ENCODE results near the gene COPG1. TPM values are rescaled to one million over a fixed set of nuclear protein-coding genes. Genes with fewer than 3 reads are reported as not detected.

The COPG1 gene
- total and polyA plus RNA-seq, 9 of the 15 experiments (the other 6 are each of a cell fraction or from before 2014, with no cell fraction given) = 40.3 to 105 (median 62.4) TPM

DNA sequence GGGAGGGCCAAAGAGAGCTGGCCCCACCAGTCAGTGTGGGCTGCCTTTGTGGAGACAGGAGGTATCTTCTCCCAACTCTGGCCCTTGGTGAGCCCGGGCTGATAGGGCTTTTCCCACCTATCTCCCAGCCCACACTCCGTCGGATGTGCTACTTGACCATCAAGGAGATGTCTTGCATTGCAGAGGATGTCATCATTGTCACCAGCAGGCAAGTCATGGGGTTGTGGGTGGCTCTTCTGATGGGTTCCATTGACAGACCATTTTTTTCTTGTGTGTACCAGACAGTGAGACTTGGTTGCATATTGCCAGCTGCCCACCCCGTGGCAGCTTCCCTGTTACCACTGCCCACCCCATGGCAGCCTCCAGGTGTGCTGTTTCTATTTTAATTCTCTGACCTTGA is 3.3 kb downstream of the COPG1 start (continued):
- TF ChIP-seq CHD7 (IDR thresholded peaks at IDR 0.05; ENCODE audit: low read depth, low read length) (no peak), MAFF (IDR thresholded peaks at IDR 0.05; ENCODE audit: low read length) (no peak), E2F3 (CRISPR knock-in tag; IDR thresholded peaks at IDR 0.05) (no peak), MITF (IDR thresholded peaks at IDR 0.05) (no peak), CHD4 (IDR thresholded peaks at IDR 0.05; ENCODE audit: insufficient read depth, insufficient replicate concordance, low read depth, low read length, poor library complexity, severe bottlenecking) (no peak), DACH1 (IDR thresholded peaks at IDR 0.05; ENCODE audit: partially characterized antibody) (no peak), NCOA6 (IDR thresholded peaks at IDR 0.05) (no peak), CHCHD3 (CRISPR knock-in tag; IDR thresholded peaks at IDR 0.05) (no peak), POU5F1 (IDR thresholded peaks at IDR 0.05; ENCODE audit: borderline replicate concordance, low read depth, low read length, partially characterized antibody) (no peak), RBM22 (IDR thresholded peaks at IDR 0.05; ENCODE audit: low read depth, low read length, poor library complexity, severe bottlenecking) (no peak), FOXM1 (IDR thresholded peaks at IDR 0.05; ENCODE audit: low read depth) (no peak), FOXM1 (CRISPR knock-in tag; IDR thresholded peaks at IDR 0.05; ENCODE audit: low read depth) (no peak), MEIS2 (IDR thresholded peaks at IDR 0.05; ENCODE audit: partially characterized antibody) (no peak), ZNF143 (CRISPR knock-in tag; IDR thresholded peaks at IDR 0.05) (no peak), ZNF134 (CRISPR knock-in tag; conservative IDR thresholded peaks at IDR 0.05) (0 out of 2 replicates have a peak, but pooled peaks have one; percentile 33)
- TF ChIP-seq, protein P1, sequence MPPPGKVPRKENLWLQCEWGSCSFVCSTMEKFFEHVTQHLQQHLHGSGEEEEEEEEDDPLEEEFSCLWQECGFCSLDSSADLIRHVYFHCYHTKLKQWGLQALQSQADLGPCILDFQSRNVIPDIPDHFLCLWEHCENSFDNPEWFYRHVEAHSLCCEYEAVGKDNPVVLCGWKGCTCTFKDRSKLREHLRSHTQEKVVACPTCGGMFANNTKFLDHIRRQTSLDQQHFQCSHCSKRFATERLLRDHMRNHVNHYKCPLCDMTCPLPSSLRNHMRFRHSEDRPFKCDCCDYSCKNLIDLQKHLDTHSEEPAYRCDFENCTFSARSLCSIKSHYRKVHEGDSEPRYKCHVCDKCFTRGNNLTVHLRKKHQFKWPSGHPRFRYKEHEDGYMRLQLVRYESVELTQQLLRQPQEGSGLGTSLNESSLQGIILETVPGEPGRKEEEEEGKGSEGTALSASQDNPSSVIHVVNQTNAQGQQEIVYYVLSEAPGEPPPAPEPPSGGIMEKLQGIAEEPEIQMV (tag; conservative IDR thresholded peaks at IDR 0.05; ENCODE audit: low read depth) = no peak

Measured in K562 (cell line).